Fibroblast of lung (primary cell): Measurements from ENCODE around the gene MLLT6.

Experiments used
- CTCF ChIP-seq, 2 donors: IDR thresholded peaks in 1 of 2; conservative IDR thresholded peaks in 1 of 2; 1 replicate in 1 of 2; 2 replicates in 1 of 2; pipeline ENCODE4 v1.5.1; 2011 to 2012; ENCODE audit warnings: low read length in 2 of 2, control low read depth in 1 of 2, inconsistent platforms in 1 of 2, low read depth in 1 of 2, mild to moderate bottlenecking in 1 of 2
- EZH2 ChIP-seq: IDR thresholded peaks from 2 replicates; pipeline ENCODE4 v1.5.1; 2012; ENCODE audit warnings: low read length, control low read depth, mild to moderate bottlenecking; ENCODE audit errors: missing control alignments

- TF ChIP-seq CTCF (conservative IDR thresholded peaks at IDR 0.05 in 1 of 2, IDR thresholded peaks at IDR 0.05 in 1 of 2; ENCODE audit: low read depth in 1 of 2, low read length in 2 of 2) (no peak), EZH2 (no peak)
These were observed 35.0 kb downstream of the MLLT6 start for GRCh38 chr17:38740044-38740443.
